Stimulated activated CD4-positive, alpha-beta T cell treated with anti-CD3 and anti-CD28 coated beads, Interleukin-2, amount 100 ng/mL, for 4 hours (primary cell): Measurements from ENCODE around the gene JSRP1.

ENCODE experiments used
- DNase-seq: peaks from one replicate; pipeline ENCODE4 v3.0.0-alpha.2; 2020; ENCODE audit warnings: low read depth

The JSRP1 gene

DNA sequence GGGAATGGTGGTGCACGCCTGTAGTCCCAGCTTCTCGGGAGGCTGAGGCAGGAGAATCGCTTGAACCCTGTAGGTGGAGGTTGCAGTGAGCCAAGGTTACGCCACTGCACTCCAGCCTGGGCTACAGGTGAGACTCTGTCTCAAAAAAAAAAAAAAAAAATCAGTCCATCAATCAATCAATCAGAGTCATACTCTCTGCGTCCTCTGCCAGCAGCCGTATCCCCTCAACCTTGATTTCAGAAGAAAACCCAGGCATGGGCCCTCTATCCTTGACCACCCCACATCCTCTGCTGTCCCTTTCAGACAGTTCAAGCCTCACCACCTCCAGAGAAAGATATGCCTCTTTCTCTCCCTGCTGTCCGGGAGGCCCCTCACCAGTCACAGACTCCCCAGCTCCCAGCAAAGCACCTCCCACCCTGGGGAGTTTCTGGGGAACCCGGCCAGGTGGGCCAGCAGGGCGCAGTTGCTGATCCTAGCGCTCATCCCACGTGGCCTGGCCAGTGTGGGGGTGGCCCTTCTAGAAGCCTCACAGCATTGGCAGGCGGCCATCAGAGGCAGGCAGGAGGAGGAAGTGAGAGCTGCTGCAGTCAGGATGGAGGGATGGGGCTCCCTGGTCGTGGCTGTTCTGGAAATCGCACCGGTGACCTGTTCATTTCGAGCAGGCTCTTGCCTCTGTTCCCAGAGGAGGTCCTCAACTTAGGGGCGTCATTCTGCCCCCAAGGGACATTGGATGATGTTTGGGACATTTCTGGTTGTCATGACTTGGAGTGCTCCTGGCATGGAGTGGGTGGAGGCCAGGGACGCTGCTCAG lies 10.2 kb upstream of the JSRP1 start:
- no peak for DNase-seq

DNA sequence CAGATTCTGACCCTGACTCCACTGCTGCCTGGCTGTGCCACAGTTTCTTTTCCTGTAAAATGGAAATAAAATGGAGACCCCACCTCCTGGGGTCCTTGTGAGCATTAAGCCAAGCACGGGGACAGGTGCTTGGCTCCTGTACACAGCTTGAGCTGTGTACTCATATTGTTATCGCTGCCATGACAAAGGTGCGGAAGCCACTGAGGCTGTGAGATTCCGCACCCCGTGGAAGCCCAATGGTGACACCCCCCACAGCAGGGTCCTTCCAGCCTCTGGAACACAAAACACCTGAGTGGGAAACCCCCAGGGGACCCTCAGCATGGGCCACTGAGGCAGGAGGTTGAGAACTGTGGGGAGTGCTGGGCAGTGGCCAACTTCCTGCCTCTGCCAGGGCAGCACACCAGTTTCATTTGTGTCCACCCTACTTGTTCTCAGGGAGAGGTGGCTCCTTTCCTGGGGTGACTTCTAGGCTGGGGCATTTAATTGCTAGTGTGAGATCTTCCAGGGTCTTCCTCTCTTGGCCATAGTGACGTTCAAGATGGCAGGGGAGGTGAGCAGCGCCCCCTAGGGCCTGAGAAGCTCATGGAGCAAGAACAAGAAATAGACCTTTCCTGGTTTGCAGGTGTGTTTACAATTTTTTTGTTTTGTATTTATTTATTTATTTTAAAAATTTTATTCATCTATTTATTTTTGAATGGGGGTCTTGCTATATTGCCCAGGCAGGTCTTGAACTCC lies 5.4 kb upstream of the JSRP1 start:
- DNase-seq, result no peak

DNA sequence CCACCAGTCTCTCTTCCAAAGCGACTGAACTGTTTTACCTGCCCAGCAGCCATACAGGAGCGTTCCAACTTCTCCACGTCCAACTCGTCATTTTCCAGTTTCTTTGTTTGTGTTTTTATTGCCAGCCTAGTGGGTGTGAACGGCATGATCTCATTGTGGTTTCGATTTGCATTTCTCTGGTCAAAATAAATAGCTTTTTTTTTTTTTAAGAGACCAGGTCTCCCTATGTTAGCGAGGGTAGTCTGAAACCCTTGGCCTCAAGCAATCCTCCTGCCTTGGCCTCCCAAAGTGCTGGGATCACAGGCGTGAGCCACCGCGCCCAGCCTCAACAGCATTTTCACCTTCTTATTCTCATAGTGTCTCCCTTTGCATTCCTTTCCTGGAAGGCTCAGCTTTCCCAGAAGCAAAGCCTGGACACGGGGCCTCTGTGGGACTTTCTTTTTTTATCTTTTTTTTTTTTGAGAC lies 4.2 kb upstream of the JSRP1 start:
- DNase-seq, result no peak

DNA sequence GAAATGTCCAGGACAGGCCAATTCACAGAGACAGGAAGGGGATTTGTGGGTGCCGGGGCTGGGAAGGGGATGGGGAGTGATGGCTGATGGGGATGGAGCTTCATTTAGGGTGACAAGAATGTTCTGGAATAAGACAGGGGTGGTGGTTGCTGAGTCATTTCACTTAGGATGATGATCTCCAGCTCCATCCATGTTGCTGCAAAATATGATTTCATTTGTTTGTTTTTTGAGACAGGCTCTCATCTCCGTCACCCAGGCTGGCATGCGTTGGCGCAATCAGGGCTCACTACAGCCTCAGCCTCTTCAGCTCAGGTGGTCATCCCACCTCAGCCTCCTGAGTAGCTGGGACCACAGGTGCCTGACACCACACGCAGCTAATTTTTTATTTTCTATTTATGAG lies 3.1 kb upstream of the JSRP1 start:
- DNase-seq, result no peak

DNA sequence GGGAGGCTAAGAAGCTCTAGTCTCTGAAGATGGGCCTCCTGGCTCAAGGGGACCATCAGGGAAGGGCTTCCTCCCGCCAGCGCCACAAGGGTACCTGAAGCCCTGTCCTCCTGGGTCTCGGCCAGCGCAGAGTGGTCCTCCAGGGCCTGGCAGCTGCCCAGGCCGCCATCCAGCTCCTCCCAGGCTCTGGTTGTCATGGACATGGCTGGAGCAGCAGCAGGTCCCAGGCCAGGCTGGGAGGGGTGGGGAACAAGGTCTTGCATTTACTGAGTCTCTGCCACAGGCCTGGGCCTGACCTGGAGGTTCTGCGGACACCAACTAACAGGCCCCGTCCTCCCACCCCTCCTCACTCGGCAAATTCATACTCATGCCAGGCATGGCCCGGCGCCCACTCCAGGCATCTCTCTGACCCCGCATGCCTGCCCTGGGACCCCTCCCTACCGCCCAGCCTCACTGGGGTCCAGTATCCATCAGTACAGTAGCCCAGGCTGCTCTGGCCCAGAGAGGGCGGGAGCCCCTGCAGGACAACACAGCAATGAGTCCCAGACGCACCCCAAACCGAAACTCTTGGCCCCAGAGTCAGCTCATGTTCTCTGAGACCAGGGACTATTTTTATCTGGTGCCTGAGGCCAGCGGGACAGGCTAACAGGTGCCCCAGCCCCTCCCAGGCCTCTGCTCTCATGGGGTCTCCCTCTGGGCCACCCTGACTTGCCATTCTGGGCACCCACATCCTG lies 938 bp downstream of the JSRP1 start:
- DNase-seq, result no peak

GRCh38 chr19:2254064-2254872 lies 1.9 kb downstream of the JSRP1 start:
- DNase-seq, result no peak

DNA sequence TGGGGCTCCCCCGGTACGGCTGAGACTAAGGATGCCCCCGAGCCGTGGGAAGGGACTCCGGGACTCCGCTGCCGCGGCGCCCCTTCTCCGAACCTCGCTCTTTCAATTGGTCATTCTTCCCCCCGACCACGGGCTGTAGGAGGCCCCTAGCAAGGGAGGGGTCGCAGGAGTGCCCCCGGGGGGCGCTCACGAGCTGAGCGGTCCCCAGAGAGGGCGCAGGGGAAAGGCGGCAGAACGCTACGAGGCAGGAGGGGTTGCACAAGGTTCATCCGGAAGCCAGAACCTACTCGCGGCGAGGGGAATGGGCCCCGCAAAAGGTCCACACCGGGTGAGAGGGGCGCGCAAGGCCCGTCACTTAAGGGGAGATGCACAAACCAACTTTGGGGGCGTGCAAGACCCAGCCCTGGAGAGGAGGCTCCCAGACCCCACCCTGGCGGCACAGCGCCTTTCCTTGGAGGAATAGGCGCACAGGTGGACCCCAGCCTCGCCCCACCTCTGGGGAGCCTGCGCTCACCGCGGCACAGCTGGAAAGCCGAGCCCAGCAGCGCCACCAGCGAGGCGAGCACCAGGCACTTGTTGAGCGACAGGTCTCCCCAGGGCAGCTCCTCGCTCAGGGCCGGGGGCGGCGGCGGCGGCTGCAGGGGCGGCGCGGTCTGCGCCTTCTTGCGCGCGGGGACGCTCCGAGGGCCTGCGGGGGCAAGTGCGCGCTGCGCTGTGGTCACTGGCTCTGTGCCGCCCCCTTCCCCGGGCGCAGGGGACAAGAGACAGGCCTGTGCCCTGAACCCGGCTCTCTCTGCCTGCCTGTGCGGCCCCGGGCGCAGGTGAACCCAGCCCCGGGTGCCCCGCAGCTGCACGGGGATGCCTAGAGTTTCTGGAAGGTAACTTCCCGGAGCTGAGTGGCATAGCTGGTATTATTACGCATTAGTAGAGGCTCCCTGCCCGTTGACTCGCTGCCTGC lies 2.8 kb downstream of the JSRP1 start:
- no peak for DNase-seq

GRCh38 chr19:2252797-2253105 lies 3.5 kb downstream of the JSRP1 start:
- DNase-seq, result no peak

DNA sequence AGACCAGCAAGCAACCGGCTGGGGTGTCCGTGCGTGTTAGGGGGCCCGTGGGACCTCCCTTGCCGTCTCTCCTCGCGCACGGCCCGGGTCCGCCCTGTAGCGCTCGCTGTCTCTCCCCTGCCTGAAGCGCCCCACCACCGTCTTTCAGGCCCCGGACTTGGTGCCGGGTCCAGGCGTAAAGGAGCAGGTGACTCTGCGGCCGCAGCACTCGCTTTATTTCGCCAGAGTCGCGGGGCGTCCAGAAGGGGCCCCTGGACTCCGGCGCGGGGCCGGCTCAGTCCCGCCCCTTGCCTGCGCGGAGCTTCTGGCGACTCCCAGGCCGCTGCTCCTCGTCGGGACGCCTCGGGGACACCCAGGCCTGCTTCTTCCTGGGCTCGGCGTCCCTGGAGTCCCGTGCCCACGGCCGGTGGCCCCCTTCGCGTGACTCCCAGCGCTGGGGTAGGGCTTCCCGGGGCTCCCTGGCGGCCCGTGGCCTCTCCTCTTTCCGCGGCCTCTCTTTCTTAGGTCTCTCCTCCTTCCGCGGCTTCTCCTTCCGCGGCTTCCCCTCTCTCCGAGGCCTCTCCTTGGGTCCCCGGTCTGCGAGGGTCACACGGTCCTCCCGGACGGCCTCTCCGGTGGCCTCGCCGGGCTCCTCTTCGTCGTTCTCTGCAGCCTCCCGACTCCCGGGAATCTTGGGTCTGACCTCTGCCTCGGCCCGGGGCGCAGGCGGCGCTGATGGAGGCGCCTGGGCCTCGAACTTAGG lies 4.0 kb downstream of the JSRP1 start:
- DNase-seq, result no peak

DNA sequence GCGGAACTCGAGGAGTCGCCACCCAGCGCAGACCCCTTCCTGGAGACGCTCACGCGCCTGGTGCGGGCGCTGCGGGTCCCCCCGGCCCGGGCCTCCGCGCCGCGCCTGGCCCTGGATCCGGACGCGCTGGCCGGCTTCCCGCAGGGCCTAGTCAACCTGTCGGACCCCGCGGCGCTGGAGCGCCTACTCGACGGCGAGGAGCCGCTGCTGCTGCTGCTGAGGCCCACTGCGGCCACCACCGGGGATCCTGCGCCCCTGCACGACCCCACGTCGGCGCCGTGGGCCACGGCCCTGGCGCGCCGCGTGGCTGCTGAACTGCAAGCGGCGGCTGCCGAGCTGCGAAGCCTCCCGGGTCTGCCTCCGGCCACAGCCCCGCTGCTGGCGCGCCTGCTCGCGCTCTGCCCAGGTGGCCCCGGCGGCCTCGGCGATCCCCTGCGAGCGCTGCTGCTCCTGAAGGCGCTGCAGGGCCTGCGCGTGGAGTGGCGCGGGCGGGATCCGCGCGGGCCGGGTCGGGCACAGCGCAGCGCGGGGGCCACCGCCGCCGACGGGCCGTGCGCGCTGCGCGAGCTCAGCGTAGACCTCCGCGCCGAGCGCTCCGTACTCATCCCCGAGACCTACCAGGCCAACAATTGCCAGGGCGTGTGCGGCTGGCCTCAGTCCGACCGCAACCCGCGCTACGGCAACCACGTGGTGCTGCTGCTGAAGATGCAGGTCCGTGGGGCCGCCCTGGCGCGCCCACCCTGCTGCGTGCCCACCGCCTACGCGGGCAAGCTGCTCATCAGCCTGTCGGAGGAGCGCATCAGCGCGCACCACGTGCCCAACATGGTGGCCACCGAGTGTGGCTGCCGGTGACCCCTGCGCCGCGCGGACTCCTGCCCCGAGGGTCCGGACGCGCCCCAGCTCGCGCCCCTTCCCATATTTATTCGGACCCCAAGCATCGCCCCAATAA lies 4.8 kb downstream of the JSRP1 start:
- DNase-seq, result no peak

DNA sequence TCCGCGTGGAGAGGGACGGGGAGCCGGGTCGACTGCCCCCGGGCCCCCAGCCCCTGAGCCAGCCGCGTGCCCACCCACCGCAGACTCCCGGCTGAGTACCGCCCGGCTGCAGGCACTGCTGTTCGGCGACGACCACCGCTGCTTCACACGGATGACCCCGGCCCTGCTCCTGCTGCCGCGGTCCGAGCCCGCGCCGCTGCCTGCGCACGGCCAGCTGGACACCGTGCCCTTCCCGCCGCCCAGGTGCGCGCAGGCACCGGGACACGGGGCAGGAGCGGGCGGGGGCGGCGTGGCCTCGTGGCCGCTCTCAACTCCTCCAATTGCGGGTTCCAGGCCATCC lies 5.5 kb downstream of the JSRP1 start:
- DNase-seq, result no peak

DNA sequence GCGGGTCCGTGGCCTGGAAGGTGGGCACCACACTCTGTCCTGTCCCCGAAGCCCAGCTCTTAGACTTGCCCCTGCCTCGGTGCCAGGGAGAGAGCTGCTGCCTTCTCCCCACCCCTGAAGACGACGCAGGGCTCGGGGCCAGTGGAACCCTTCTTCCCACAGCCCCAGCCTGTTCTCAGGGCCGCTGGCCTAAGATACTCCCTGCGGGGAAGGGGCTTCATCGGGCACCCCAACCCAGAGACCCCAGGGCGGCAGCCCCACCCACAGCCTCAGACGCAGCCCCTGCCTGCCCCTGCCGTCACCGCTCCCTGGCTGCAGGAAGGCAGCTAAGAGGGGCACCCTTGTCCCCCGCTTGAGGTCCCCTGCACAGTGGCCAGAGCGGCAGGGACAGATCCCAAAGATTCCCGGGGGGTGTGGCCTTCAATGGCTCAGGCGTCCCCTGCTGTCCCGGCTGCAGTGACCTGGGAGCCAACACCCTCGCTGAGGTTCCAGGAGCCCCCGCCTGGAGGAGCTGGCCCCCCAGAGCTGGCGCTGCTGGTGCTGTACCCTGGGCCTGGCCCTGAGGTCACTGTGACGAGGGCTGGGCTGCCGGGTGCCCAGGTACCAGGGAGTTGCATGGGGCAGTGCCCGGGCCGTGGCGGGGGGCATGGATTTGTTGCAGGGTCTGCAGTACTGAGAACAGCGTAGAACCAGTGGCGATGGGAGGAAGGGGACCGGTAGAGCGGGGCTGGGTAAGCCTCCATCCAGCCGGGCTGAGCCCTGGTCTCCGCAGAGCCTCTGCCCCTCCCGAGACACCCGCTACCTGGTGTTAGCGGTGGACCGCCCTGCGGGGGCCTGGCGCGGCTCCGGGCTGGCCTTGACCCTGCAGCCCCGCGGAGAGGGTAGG lies 6.1 kb downstream of the JSRP1 start:
- DNase-seq, result no peak

- no peak for DNase-seq
These were observed 7.0 kb downstream of the JSRP1 start, which contains the start of gene AMH for GRCh38 chr19:2249010-2249866. Gene AMH (plus strand): TSS chr19:2249323. CDS start chr19:2249333, 10 bp downstream.

DNA sequence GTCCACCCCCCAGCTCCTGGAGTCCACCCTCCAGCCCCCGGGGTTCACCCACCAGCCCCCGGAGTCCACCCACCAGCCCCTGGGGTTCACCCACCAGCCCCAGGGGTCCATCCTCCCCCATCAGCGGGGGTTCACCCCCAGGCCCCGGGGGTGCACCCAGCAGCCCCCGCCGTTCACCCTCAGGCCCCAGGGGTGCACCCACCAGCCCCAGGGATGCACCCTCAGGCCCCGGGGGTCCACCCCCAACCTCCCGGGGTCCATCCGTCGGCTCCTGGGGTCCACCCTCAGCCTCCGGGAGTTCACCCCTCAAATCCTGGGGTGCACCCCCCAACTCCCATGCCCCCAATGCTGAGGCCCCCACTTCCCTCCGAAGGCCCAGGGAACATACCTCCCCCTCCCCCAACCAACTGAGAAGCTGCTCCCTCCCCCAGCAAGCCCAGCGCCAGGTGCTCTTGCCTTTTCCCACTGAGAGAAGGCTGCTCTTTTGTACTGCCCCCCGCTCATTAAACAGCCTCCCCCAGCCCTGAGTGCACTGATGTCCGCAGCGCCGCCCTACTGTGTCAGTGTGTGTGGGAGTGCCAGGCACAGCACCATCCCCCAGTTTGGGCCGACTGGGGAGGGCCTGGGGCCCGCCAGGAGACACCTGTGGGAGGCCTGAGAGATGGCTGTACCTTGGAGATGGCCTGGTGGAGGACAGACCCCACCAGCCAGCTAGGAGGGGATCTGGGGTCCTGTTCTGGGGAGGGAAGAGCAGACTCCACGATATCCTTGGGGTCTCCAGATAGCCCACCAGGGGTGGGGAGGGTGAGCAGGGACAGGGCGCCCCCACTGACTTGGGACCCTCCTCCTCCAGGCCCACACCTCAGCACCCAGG lies 7.8 kb downstream of the JSRP1 start:
- DNase-seq, result no peak

DNA sequence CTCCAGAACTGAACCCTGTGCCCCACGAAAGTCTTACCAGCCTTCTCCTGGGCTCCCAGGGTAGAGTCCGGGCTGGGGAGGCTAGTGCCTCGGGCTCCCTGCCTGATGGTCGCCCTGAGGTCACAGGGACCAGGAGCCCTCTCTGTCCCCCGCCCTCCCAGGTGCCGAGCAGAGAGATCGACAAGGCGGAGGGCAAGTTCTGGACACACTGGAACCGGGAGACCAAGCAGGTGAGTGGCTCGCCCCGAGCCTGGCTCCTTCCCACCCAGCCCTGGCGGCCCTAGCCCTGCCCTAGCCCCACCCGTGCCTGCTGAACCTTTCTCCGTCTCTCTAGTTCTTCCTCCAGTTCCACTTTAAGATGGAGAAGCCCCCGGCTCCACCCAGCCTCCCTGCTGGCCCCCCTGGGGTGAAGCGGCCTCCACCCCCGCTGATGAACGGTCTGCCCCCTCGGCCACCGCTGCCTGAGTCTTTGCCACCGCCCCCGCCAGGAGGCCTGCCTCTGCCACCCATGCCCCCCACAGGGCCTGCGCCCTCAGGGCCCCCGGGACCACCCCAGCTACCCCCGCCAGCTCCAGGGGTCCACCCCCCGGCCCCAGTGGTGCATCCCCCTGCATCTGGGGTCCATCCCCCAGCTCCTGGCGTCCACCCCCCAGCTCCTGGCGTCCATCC lies 8.7 kb downstream of the JSRP1 start:
- DNase-seq, result no peak
